ENCODE results near the gene TNFSF18. TPM values are rescaled to one million over a fixed set of nuclear protein-coding genes. Genes with fewer than 3 reads are reported as not detected.

The TNFSF18 gene
- total RNA-seq, 1 donor from 2014 or later: not detected

GRCh38 chr1:173056365-173056764 is 5.6 kb upstream of the TNFSF18 start:
- intact Hi-C loops (cut with DNase I): no loop called here
- no peak for DNase-seq (ENCODE audit: extremely low spot score in 2 of 2)
- Histone ChIP-seq H3K9me3 (no peaks in the 10 kb centered on the region), H3K27me3 (no peaks in the 10 kb centered on the region), H3K36me3 (no peaks in the 10 kb centered on the region), H3K27ac (no peak overlapping the region), H3K4me1 (no peaks in the 10 kb centered on the region), H3K4me3 (no peak overlapping the region)
- TF ChIP-seq POLR2AphosphoS5 (IDR thresholded peaks at IDR 0.05; ENCODE audit: insufficient read depth in 1 of 2, low read depth in 1 of 2) (no peak), CTCF (IDR thresholded peaks at IDR 0.05) (no peak), POLR2A (IDR thresholded peaks at IDR 0.05) (no peak)

- TF ChIP-seq CTCF (IDR thresholded peaks at IDR 0.05) (no peak), POLR2A (IDR thresholded peaks at IDR 0.05) (no peak), POLR2AphosphoS5 (IDR thresholded peaks at IDR 0.05; ENCODE audit: insufficient read depth in 1 of 2, low read depth in 1 of 2) (no peak)
- H3K9me3 ChIP-seq: no peaks in the 10 kb centered on the region
- H3K27me3 ChIP-seq: no peaks in the 10 kb centered on the region
- no peak for DNase-seq (ENCODE audit: extremely low spot score in 2 of 2)
- H3K27ac ChIP-seq: no peak overlapping the region
- peaks cover 8% of the 10 kb centered on the region for H3K4me1 ChIP-seq
- no peaks in the 10 kb centered on the region for H3K36me3 ChIP-seq
- intact Hi-C loops (cut with DNase I): no loop called here
- H3K4me3 ChIP-seq: no peak overlapping the region
These were observed 2.0 kb upstream of the TNFSF18 start for GRCh38 chr1:173052681-173053196.

GRCh38 chr1:173049322-173049633 is 1.5 kb downstream of the TNFSF18 start:
- Histone ChIP-seq H3K27ac (no peak overlapping the region), H3K4me1 (peaks cover 8% of the 10 kb centered on the region), H3K27me3 (no peaks in the 10 kb centered on the region), H3K36me3 (no peaks in the 10 kb centered on the region), H3K9me3 (no peaks in the 10 kb centered on the region), H3K4me3 (no peak overlapping the region)
- DNase-seq (ENCODE audit: extremely low spot score in 2 of 2): no peak
- intact Hi-C loops (cut with DNase I): no loop called here
- no peak for TF ChIP-seq POLR2A (IDR thresholded peaks at IDR 0.05)
- TF ChIP-seq CTCF (IDR thresholded peaks at IDR 0.05): no peak
- no peak for TF ChIP-seq POLR2AphosphoS5 (IDR thresholded peaks at IDR 0.05; ENCODE audit: insufficient read depth in 1 of 2, low read depth in 1 of 2)

DNA sequence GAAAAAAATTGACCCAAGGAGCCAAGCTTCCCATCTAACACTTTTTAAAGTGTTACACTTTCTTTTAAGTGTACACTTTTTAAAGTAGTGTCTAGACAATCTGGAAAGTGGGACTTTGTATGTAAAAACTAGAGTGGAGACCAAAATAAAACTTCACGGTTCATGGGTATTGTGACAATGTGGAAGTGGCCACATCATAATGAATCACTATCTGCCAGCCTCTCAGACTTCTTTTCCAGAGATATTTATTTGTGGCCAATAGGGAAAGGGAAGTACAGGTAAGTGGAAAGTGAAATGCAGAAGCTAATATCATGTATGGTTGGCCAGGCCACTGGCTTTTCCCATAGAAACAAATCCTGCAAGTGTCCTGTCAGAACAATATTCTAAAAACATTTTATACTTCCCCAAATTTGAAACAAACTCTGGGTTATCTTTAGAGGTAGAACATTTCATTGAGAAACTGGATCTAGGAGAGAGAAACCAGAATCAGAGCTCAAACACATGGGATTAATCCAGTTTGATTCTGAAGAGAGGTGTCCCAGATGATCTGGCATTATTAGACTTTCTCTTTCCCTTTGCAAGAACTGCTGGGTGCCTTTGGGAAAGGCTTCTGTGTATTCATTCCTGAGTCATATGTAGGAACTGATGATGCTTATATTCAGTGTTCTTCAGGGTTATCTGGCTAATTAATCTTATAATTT is 2.0 kb downstream of the TNFSF18 start:
- Histone ChIP-seq H3K27ac (no peak overlapping the region), H3K4me1 (peaks cover 8% of the 10 kb centered on the region), H3K36me3 (no peaks in the 10 kb centered on the region), H3K9me3 (no peaks in the 10 kb centered on the region), H3K27me3 (no peaks in the 10 kb centered on the region), H3K4me3 (no peak overlapping the region)
- intact Hi-C loops (cut with DNase I): no loop called here
- no peak for DNase-seq (ENCODE audit: extremely low spot score in 2 of 2)
- TF ChIP-seq CTCF (IDR thresholded peaks at IDR 0.05): no peak
- TF ChIP-seq POLR2AphosphoS5 (IDR thresholded peaks at IDR 0.05; ENCODE audit: insufficient read depth in 1 of 2, low read depth in 1 of 2): no peak
- TF ChIP-seq POLR2A (IDR thresholded peaks at IDR 0.05): no peak

DNA sequence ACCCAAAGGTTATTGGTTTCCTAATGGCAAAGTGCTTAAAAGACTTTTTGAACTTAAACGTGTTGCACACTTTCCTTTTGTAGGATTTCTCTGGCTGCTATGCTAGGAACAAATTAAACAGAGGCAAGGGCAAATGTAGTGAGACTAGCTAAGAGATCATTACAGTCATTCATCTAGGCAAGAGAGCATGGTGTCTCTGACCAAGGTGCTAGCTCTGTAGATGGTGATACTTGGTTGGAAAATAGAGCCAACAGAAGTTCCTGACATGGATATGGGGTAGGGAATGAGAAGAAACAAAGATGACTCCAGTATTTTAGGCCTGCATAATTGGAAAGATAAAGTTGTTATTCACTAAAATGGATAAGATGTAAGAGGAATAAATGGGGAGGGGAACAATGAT is 6.1 kb downstream of the TNFSF18 start:
- H3K27ac ChIP-seq: no peak overlapping the region
- TF ChIP-seq POLR2A (IDR thresholded peaks at IDR 0.05): no peak
- TF ChIP-seq POLR2AphosphoS5 (IDR thresholded peaks at IDR 0.05; ENCODE audit: insufficient read depth in 1 of 2, low read depth in 1 of 2): no peak
- no peak for TF ChIP-seq CTCF (IDR thresholded peaks at IDR 0.05)
- H3K4me1 ChIP-seq: no peaks in the 10 kb centered on the region
- H3K27me3 ChIP-seq: no peaks in the 10 kb centered on the region
- no peaks in the 10 kb centered on the region for H3K36me3 ChIP-seq
- no peak overlapping the region for H3K4me3 ChIP-seq
- DNase-seq (ENCODE audit: extremely low spot score in 2 of 2): no peak
- intact Hi-C loops (cut with DNase I): no loop called here
- H3K9me3 ChIP-seq: no peaks in the 10 kb centered on the region
